PC-3 (cell line): ENCODE data around the gene NXPH2.

Source experiments
- EZH2phosphoT487 ChIP-seq: fragments of 300-600 bp; sonication (generic); IDR thresholded peaks from 2 replicates; pipeline ENCODE4 v1.6.1; 2018; ENCODE audit warnings: mild to moderate bottlenecking, antibody characterized with exemption, low read length, borderline replicate concordance
- TF ChIP-seq, protein P1 (sequence below): fragments of 300-600 bp; sonication (generic); conservative IDR thresholded peaks from 2 replicates; pipeline ENCODE4 v1.5.1; 2017; ENCODE audit warnings: antibody characterized with exemption, low read depth, mild to moderate bottlenecking, low read length

DNA sequence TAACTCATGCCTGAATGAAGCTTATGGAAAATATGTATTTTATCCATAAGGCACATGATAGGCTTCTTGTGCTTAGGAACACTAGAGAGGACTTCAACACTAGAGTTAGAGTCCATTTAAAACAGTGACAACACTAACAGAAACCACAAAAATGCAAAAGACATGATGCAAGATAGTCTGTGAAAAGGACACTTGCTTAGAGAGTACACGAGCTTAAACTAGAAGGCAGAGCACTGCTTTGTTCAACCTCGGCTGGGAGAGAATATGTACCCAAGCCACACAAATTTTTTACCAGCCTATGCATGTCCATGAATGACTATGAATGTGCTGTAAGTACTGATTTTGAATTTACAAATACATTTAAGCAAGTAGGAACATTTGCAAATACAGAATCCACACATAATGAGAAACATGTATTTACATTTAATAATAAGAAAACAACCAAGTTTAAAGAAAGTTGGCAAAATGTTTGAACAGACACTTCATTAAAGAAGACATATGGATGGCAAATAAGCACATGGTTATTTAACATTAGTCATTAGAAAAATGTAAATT is 148.0 kb downstream of the NXPH2 start:
- TF ChIP-seq EZH2phosphoT487 = no peak
- TF ChIP-seq, protein P1, sequence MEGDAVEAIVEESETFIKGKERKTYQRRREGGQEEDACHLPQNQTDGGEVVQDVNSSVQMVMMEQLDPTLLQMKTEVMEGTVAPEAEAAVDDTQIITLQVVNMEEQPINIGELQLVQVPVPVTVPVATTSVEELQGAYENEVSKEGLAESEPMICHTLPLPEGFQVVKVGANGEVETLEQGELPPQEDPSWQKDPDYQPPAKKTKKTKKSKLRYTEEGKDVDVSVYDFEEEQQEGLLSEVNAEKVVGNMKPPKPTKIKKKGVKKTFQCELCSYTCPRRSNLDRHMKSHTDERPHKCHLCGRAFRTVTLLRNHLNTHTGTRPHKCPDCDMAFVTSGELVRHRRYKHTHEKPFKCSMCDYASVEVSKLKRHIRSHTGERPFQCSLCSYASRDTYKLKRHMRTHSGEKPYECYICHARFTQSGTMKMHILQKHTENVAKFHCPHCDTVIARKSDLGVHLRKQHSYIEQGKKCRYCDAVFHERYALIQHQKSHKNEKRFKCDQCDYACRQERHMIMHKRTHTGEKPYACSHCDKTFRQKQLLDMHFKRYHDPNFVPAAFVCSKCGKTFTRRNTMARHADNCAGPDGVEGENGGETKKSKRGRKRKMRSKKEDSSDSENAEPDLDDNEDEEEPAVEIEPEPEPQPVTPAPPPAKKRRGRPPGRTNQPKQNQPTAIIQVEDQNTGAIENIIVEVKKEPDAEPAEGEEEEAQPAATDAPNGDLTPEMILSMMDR = no peak
